ENCODE measurements around the gene MYO7A.

Gene MYO7A

GRCh38 chr11:77146261-77147035 is 18.4 kb downstream of the MYO7A start:
- no peak for DNase-seq (ENCODE audit: low read depth in 3 of 3, low spot score in 1 of 3)

DNA sequence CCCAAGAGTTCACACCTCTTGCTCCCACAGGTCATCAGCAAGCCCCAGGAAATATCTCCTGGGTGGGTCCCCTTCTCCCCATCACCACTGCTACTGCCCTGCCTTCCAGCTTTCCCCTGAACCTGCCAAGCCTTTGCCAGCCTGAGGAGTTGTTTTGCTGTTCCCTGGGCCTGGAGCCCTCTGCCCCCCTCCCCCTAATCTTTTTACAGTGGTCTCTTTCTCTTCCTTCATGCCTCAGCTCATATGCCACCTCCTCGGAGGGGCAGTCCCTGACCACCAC is 18.9 kb downstream of the MYO7A start:
- no peak for DNase-seq (ENCODE audit: low read depth in 3 of 3, low spot score in 1 of 3)

GRCh38 chr11:77147668-77148321 is 19.7 kb downstream of the MYO7A start:
- DNase-seq (ENCODE audit: low read depth in 3 of 3, low spot score in 1 of 3): no peak

GRCh38 chr11:77148963-77149715 is 21.1 kb downstream of the MYO7A start:
- no peak for DNase-seq (ENCODE audit: low read depth in 3 of 3, low spot score in 1 of 3)

- DNase-seq (ENCODE audit: low read depth in 3 of 3, low spot score in 1 of 3): no peak
These were observed 21.8 kb downstream of the MYO7A start for GRCh38 chr11:77149716-77150392.

DNA sequence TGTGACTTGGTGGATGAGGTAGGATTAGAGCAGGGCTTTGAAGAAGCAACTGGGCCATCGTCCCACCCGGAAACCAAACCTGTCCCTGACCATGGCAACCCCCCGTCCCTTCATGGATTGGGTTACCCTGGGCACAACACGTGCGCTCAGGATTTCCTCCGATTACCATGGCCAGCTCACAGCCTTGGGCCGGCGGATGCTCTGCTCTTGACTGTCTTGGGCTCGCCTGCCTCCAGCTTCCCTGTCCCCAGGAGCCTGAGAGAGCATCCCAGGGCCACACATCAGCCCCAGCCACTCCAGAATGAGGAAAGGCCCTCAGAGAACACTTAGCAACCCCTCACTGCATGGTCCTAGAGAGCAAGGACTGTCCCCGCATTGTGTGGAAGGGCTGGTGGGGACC is 22.8 kb downstream of the MYO7A start:
- no peak for DNase-seq (ENCODE audit: low read depth in 3 of 3, low spot score in 1 of 3)

DNA sequence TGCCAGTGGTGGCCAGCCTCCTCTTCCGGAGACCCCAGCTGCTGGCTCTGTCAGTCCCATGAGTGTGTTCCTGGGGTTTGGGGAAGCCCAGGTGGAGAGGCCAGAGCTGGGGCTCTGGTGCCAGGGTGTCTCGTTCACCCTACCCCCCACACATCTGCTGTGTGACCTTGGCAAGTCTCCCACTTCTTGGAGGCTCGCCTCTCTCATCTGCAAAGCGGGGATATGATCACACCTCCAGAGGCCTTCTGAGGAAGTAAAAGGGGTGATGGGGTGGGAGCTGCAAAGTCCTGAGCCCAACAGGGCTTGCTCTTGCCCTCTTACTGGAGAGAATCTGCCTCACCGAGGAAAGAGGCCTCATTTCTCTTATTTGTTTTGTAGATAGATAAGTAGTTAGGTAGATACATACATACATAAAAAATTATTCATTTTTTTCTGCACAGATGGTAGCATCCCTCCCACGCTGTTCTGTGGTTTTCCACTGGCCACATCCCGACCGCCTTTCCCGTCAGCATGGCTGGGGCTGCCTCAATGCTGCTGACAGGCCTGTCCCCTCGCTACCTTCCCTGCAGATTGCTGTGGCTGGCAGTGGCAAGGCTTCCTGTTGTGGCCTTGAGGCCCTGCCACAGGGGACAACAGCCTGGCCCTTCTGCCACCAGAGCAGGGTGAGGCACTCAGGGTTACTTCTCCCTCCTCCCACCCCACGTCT is 23.9 kb downstream of the MYO7A start:
- DNase-seq (ENCODE audit: low read depth in 3 of 3, low spot score in 1 of 3): no peak

GRCh38 chr11:77152846-77153245 is 24.8 kb downstream of the MYO7A start:
- DNase-seq (ENCODE audit: low read depth in 3 of 3, low spot score in 1 of 3): no peak

DNA sequence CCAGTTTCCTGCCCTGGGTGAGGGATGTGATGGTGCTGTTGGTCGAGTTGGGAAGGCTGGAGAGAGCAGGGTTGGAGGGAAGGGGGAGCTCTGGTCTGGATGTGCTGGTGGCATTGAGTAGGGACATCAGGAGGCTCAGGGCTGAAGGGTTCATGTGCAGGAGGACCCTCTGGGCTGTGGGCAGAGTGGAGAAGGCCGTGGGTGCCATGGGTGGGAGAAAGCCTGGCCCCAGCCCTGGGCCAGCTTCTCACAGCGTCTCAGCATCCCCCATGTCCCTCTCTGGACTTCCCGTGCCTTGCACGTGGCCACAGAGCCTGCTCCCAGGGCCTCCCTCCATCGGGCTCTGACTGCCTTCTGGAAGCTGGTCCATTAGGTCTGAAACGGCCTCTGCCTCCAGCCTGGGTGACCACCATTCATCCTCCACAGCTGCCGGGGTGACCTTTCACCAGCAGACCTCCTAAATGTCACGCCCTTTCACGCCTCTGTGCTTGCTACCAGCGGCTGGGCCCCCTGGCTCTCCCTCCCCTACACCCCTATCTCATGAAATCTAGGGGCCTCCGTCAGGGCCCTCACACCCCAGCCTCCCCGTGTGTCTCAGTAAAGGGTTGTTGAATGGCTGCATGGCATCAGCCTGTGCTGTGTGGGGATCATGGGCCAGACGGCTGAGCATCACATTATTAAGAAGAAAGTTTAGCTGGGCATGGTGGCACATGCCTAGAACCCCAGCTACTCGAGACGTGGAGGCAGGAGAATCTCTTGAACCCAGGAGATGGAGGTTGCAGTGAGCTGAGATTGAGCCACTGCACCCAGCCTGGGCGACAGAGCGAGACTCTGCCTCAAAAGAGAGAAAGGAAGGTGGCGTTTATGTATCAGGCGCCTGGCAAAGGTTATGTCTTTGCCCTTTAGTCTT is 25.5 kb downstream of the MYO7A start:
- no peak for DNase-seq (ENCODE audit: low read depth in 3 of 3, low spot score in 1 of 3)

DNA sequence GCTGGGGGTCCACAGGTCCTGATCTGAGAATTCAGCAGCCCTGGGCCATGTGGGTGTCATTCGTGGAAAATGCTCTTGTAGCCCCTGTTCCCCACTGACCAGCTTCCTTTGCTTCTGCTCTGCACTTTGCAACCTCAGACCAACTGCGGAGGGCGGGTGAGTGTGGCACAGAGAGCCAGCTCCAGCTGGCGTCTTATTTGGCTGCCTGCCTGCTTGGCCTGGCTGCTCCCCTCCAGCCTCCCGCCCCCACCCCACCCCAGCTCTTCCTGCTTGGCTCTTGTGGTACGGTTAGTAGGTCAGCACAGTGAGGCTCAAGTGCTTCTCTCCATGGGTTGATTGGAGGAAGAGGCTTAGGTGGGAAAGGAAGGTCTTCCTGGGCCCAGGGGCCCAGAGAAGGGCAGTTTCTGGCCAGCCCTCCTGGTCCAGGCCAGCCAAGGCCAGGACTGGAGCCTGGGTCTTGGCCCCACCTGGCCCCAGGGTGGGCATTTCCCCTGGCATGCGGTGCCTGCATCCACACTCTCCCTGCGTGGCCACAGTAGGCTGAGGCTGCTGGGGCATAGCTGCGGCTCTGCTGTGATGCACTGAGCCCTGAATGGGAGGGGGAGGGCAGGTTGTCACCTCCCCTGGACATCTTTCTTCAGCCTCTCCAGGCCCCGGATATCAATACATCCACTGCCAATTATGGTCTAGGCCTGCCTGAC is 26.5 kb downstream of the MYO7A start:
- DNase-seq (ENCODE audit: low read depth in 3 of 3, low spot score in 1 of 3): no peak

DNA sequence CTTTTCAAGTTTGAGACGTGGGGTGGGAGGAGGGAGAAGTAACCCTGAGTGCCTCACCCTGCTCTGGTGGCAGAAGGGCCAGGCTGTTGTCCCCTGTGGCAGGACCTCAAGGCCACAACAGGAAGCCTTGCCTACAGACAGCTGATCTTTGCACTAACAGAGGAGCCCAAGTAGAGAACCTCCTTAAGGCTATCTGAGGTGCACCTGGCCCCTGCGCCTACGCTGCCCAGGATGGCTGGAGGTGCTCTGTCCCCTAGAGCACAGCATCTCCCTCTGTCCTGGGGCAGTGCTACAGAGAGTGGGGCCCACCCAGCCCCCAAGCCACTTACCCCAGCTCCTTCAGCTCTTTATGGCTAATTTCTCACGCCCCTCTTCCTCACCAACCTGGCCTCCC is 27.0 kb downstream of the MYO7A start:
- DNase-seq (ENCODE audit: low read depth in 3 of 3, low spot score in 1 of 3): no peak

DNA sequence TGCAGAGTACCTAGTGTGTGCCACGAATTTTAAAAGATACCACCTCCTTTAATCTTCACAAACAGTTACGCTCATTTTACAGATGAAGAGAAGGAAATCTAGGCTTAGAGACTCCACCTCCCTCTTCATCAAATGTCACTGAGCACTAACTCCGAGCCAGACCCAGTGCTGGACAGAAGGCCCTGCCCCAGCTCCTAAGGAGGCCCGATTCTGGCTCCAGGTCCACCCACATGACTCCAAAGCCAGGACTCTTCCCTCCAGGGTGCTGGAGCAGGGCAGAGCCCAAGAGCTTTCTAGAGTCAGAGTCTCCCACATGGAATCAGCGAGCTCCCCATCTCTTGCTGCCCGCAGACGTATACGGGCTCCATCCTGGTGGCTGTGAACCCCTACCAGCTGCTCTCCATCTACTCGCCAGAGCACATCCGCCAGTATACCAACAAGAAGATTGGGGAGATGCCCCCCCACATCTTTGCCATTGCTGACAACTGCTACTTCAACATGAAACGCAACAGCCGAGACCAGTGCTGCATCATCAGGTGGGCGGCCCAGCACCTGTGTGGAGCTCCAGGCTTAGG is 27.6 kb downstream of the MYO7A start:
- no peak for DNase-seq (ENCODE audit: low read depth in 3 of 3, low spot score in 1 of 3)

GRCh38 chr11:77156396-77157195 is 28.6 kb downstream of the MYO7A start:
- DNase-seq (ENCODE audit: low read depth in 3 of 3, low spot score in 1 of 3): no peak

- DNase-seq (ENCODE audit: low read depth in 3 of 3, low spot score in 1 of 3): no peak
These were observed 30.1 kb downstream of the MYO7A start for GRCh38 chr11:77158041-77158695.

- DNase-seq (ENCODE audit: low read depth in 3 of 3, low spot score in 1 of 3): no peak
These were observed 31.3 kb downstream of the MYO7A start for GRCh38 chr11:77159219-77159936.

GRCh38 chr11:77159937-77160495 is 32.0 kb downstream of the MYO7A start:
- no peak for DNase-seq (ENCODE audit: low read depth in 3 of 3, low spot score in 1 of 3)

- no peak for DNase-seq (ENCODE audit: low read depth in 3 of 3, low spot score in 1 of 3)
These were observed 35.2 kb downstream of the MYO7A start for GRCh38 chr11:77163271-77163670.

Data from stimulated activated CD4-positive, alpha-beta T cell treated with anti-CD3 and anti-CD28 coated beads, TNF-alpha, amount 100 ng/mL, for 1 hour (primary cell).